Neural cell (in vitro differentiated cells): ENCODE data around the gene SMO.

ENCODE experiments used
- EP300 ChIP-seq: fragments of 450-650 bp; conservative IDR thresholded peaks from 2 replicates; pipeline ENCODE4 v1.6.1; 2014; ENCODE audit warnings: antibody characterized with exemption, mild to moderate bottlenecking, moderate library complexity; ENCODE audit not compliant: poor library complexity, severe bottlenecking
- EZH2 ChIP-seq: fragments of 200-600, 300-800 bp; shearing (Covaris generic), sonication (generic); IDR thresholded peaks from 2 replicates; pipeline ENCODE4 v1.6.1; 2014; ENCODE audit warnings: antibody characterized with exemption, low read length, borderline replicate concordance, mild to moderate bottlenecking; ENCODE audit not compliant: insufficient read depth, poor library complexity, severe bottlenecking
- MXI1 ChIP-seq: fragments of 450-650 bp; conservative IDR thresholded peaks from 2 replicates; pipeline ENCODE4 v1.6.1; 2014; ENCODE audit warnings: antibody characterized with exemption, mild to moderate bottlenecking; ENCODE audit not compliant: poor library complexity, severe bottlenecking
- POLR2AphosphoS5 ChIP-seq: IDR thresholded peaks from 2 replicates; pipeline ENCODE4 v1.6.1; 2012
- TAF1 ChIP-seq: IDR thresholded peaks from 2 replicates; pipeline ENCODE4 v1.6.1; 2012; ENCODE audit warnings: low read depth
- TF ChIP-seq, protein P1 (sequence below): fragments of 450-650 bp; IDR thresholded peaks from 2 replicates; pipeline ENCODE4 v1.5.1; 2014; ENCODE audit warnings: antibody characterized with exemption, mild to moderate bottlenecking, moderate library complexity; ENCODE audit not compliant: poor library complexity, severe bottlenecking
- TF ChIP-seq, protein P2 (sequence below): IDR thresholded peaks from 2 replicates; pipeline ENCODE4 v1.6.1; 2012; ENCODE audit warnings: borderline replicate concordance

DNA sequence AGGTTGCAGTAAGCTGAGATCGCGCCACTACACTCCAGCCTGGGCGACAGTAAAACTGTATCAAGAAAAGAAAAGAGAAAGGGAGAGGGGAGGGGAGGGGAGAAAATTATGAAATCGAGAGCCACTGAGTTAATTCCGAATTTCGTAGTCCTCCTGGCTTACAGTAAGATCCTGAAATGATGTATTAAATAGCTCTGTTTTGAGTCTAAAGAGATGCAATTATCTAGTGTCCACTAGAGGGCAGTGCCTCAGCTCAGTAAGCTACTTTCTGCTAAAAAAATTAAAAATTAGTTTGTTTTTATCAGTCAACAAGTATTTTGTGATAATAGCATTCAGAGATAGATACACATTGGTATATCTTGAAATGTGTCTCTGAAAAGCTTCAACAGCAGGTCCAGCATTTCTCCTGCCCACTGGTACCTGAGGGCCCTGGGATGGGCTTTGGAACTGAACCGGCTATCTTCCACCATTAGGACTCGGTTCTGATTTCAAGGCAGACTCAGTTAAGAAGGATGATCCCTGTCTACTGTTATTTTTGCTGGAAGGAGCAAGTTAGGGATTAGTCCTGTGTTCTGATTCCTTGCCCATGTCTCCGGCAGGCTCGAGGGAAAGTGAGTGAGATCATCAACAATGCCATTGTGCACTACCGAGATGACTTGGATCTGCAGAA, 24.4 kb upstream of the SMO start:
- TF ChIP-seq EZH2 (no peak), POLR2AphosphoS5 (no peak), TAF1 (no peak), EP300 (no peak), MXI1 (no peak)
- TF ChIP-seq, protein P1, sequence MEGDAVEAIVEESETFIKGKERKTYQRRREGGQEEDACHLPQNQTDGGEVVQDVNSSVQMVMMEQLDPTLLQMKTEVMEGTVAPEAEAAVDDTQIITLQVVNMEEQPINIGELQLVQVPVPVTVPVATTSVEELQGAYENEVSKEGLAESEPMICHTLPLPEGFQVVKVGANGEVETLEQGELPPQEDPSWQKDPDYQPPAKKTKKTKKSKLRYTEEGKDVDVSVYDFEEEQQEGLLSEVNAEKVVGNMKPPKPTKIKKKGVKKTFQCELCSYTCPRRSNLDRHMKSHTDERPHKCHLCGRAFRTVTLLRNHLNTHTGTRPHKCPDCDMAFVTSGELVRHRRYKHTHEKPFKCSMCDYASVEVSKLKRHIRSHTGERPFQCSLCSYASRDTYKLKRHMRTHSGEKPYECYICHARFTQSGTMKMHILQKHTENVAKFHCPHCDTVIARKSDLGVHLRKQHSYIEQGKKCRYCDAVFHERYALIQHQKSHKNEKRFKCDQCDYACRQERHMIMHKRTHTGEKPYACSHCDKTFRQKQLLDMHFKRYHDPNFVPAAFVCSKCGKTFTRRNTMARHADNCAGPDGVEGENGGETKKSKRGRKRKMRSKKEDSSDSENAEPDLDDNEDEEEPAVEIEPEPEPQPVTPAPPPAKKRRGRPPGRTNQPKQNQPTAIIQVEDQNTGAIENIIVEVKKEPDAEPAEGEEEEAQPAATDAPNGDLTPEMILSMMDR, result peak; percentile 79
- TF ChIP-seq, protein P2, sequence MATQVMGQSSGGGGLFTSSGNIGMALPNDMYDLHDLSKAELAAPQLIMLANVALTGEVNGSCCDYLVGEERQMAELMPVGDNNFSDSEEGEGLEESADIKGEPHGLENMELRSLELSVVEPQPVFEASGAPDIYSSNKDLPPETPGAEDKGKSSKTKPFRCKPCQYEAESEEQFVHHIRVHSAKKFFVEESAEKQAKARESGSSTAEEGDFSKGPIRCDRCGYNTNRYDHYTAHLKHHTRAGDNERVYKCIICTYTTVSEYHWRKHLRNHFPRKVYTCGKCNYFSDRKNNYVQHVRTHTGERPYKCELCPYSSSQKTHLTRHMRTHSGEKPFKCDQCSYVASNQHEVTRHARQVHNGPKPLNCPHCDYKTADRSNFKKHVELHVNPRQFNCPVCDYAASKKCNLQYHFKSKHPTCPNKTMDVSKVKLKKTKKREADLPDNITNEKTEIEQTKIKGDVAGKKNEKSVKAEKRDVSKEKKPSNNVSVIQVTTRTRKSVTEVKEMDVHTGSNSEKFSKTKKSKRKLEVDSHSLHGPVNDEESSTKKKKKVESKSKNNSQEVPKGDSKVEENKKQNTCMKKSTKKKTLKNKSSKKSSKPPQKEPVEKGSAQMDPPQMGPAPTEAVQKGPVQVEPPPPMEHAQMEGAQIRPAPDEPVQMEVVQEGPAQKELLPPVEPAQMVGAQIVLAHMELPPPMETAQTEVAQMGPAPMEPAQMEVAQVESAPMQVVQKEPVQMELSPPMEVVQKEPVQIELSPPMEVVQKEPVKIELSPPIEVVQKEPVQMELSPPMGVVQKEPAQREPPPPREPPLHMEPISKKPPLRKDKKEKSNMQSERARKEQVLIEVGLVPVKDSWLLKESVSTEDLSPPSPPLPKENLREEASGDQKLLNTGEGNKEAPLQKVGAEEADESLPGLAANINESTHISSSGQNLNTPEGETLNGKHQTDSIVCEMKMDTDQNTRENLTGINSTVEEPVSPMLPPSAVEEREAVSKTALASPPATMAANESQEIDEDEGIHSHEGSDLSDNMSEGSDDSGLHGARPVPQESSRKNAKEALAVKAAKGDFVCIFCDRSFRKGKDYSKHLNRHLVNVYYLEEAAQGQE, result no peak
